ENCODE data around the gene COQ8A.
"Not testable (repeated sequence)": the region's sequence is repeated elsewhere in the genome, so short reads cannot be mapped to it uniquely, and the experiment has no call there.

COQ8A gene

GRCh38 chr1:226985839-226986463, 45.9 kb downstream of the COQ8A start:
- no peak for DNase-seq

GRCh38 chr1:226986496-226987178, 46.5 kb downstream of the COQ8A start:
- DNase-seq = no peak

- no peak for DNase-seq
These were observed 47.1 kb downstream of the COQ8A start for GRCh38 chr1:226987179-226987536.

GRCh38 chr1:226987623-226988333, 47.7 kb downstream of the COQ8A start:
- DNase-seq = no peak

- no peak for DNase-seq
These were observed 48.2 kb downstream of the COQ8A start for GRCh38 chr1:226988334-226988666.

GRCh38 chr1:226989085-226989920, 49.2 kb downstream of the COQ8A start:
- no peak for DNase-seq

DNA sequence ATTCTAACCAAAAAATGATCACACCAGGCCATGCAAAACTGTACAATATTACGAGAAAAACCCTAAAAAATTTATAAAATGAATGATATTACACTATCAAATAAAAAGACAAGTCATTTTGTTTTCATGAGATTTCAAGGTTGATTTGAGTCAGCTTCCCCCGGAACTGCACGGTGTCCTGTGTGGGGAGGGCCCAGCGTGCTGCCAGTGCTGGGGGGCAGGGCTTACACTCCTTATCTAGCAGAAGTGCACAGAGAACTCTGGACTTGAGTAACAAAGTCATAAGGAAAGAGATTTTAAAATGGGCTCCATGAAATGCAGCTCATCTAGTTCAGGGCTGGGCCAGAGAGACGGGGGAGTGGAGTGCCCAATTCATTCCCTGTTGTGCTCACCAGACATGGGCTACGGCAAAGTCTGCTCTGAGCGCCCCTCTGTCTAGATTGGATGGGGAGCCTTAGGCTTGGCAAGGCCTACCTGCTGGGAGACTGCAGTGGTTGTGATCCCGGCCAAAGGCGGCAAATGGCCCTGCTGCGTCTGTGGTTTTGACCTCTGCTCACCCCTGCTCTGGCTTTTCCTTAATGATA, 50.1 kb downstream of the COQ8A start:
- DNase-seq = no peak

DNA sequence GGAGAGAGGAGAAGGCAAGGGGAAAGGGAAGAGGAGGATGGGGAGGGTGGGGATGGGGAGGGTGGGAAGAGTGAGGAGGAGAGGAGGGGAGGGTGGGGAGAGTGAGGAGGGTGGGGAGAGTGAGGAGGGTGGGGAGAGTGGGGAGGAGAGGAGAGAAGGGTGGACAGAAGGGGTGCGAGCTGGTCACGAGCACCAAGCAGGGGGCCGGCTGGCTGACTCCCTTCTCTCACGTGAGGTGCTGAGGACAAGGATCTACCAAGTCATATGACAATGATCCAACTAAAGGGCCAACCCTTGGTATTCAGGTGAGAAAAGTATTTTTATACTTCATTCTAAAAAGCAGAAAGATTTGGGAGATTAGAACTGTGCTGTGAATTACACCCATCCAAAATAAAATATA, 51.8 kb downstream of the COQ8A start:
- no peak for DNase-seq

DNA sequence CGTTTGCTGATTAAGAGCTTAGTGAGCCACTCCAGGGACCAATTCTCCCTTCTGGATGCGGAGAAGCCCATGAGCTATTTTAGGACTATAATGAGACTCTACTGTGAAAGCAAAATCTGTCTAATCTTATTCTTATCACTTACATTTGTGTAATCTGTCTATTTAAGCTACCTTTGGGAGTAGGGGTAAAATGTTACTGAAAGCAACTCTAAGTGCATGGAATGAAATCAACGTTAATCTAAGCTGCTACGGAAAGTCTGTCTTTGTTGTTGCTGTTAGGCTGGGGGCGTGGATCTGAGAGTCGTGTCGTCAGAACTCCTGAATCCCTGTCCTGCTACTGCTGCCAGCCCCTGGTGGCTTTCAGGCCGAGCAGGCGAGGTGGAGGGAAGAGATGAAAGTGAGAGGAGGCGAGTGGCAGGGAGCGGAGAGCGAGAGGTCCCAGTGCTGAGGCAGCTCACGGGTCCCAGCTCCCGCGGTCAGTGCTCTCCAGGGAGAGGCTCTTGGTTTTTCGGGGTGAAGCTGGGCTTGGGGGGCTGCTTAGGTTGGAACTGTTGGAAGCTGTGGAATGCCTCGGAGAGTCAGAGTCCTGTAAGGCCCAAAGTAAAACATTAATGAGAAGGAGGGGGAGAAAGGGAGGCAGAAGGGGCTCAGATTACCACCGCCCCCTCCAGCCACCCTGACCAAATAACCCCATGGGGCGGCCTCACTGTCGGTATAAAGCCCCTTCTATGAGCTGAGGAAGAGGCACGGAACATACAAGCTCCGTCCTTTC, 53.9 kb downstream of the COQ8A start:
- no peak for DNase-seq

DNA sequence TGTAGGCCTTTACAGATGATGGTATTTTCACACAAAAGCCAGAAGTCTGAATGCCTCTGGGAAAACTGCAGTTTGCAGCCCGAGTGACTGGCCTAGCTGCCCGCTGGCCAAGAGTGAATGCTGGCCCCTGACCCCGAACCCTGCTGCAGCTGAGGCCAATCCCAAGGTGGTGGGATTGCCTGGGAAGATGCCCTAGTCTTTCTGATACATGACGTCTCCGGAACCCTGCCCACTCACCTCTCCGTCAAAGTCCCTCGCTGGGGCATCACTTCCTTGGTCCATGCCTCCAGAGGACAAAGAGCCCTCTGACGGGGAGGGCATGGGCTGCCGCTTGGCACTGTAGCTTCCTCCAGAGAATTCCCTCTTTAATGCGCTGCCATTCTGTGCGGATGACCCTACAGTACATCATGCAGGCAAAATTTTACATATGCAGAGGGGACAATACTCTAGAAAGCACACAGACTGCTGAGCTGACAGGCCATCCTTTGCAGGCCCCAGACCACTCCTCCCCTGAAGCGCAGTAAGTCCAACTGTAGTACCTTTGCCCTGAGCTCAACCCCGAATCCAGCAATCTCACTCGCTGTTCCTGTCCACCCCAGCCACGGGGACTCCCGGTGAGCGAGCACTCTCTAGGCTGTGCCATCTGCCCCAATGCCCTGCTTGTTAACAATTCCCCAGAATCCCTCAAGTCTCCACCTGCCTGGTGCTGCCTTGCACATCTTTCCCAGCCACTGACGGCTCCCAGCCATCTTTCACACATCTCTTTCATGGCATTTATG, 54.7 kb downstream of the COQ8A start:
- no peak for DNase-seq

GRCh38 chr1:226995365-226996332, 55.6 kb downstream of the COQ8A start:
- DNase-seq = no peak

DNA sequence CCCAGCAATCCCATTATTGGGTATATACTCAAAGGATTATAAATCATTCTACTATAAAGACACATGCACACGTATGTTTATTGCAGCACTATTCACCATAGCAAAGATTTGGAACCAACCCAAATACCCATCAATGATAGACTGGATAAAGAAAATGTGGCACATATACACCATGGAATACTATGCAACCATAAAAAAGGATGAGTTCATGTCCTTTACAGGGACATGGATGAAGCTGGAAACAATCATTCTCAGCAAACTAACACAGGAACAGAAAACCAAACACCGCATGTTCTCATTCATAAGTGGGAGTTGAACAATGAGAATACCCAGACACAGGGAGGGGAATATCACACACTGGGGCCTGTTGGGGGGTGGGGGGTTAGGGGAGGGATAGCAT, 59.5 kb downstream of the COQ8A start:
- DNase-seq = not testable (repeated sequence)

- DNase-seq = no peak
These were observed 62.5 kb downstream of the COQ8A start for GRCh38 chr1:227002531-227003049.

DNA sequence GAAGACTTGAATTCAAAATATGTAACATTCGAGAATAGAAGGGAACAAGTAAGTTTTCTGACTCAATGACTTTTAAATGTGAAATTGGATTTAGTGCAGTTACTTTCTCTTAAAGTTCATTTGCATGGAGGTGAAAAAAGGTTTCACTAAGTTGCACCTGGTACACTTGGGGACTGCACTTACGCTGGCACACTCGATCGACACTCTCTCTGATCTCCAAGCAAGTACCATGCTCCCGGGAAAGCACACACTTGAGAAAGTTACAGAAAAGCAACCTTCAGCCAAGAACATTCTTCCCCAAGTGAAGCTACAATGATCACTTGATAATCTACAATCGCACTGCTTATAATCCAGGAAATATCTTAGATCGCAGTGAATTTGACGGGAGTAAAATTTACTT, 63.1 kb downstream of the COQ8A start:
- no peak for DNase-seq

GRCh38 chr1:227004796-227005195, 64.7 kb downstream of the COQ8A start:
- DNase-seq = no peak

DNA sequence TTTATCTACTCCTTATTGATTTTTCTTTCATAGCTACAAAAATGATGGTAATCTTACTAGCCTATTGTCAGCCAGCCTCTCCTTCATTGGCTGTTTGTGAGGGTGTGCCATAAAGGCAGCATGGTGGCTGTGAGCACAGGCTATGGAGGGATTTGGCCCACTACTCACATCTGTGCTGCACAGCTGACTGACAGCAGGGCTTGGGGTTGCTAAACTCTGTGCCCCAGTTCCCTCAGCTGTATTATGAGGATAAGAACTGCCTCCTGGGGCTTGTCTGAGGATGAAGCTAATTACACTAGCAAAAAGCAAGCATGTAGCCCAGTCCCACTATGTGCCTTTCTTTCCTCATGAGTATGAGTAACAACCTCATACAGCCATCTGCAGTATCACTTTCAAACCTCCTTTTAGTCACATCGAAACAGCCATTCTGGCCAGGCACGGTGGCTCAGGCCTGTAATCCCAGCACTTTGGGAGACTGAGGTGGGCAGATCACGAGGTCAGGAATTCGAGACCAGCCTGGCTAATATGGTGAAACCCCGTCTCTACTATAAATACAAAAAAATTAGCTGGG, 66.2 kb downstream of the COQ8A start:
- DNase-seq = no peak

DNA sequence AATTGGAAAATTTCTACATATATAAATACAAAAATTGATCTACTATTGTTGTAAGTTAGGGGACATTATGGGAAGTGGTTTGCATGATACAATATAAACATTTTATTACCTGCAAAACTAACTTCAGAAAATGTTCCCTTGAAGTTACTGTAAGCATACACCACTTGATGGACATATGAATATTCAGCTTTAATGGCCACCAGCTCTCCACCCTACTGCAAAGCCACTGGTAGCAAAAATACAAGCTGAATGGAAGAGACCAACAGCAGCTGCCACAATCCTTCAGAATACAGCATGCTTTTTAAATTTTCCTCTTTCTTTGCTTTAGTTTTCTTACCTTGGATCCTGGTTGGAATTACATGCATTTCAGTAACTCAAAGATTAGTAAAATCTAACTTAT, 69.8 kb downstream of the COQ8A start:
- no peak for DNase-seq

DNA sequence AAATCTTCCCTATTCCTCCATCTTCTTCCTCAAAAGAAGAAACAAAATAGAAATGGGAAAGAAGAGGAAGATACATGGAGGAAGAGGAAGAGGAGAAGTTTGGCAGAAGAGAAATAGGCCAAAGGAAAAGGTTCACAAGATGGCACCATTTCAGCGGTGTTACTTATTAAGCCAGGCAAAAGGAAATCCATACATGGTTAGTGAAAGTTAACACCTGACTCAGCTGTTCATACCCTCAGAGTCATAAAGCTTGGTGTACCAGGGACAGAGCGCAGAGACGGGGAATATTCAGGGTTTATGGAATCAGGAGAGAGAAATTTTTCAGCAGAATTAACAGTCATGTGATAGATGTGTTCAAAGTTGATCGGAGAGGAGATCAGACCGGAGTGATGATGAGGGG, 70.6 kb downstream of the COQ8A start:
- no peak for DNase-seq

- DNase-seq = no peak
These were observed 76.9 kb downstream of the COQ8A start for GRCh38 chr1:227016990-227017389.

DNA sequence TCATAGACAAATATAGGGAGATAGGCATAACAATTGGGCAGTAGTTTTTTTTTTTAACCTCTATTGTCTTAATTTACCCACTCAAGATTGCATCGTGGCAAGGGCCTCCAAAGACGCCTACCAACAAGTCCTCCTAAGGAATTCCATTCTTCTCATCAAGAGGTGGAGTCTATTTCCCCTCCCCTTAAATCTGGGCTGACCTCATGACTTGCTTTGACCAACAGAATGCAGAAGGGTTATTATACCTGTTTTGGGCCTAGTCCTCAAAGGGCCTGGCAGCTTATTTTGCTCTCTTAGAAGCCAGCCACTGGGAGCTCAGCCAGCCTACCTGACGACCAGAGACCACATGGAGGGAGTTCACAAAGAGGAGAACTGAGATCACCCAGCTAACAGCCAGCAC, 92.3 kb downstream of the COQ8A start:
- DNase-seq = no peak
